ENCODE measurements around the gene STAM.

The STAM gene

DNA sequence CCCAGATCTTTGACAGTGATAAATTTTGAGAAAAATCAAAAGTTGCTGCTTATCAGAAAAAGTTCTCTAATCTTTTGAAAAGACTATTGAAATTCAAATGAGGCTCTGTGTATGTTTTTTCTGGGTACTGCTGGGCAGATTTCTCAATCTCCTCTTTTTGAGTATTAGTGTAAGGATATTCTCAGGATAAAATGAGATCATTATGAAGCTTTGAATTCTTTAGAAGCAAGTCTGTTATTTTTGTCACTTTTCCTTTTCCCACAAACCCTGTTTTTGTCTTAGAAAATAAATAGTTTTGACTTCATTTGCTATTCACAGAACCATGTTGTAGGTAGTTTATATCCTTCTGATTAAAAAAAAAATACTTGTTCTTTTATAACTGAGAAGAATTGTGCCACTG is 7.9 kb downstream of the STAM start:
- Mint-ChIP-seq H3K36me3 (ENCODE audit: low read depth) (peaks cover 48% of the 10 kb centered on the region), H3K9me3 (peaks cover 11% of the 10 kb centered on the region), H3K4me1 (ENCODE audit: low read depth) (peaks cover 55% of the 10 kb centered on the region), H3K27ac (no peak overlapping the region), H3K4me3 (no peak overlapping the region), H3K27me3 (no peaks in the 10 kb centered on the region)
- intact Hi-C loops (cut with micrococcal nuclease), result no loop called here

DNA sequence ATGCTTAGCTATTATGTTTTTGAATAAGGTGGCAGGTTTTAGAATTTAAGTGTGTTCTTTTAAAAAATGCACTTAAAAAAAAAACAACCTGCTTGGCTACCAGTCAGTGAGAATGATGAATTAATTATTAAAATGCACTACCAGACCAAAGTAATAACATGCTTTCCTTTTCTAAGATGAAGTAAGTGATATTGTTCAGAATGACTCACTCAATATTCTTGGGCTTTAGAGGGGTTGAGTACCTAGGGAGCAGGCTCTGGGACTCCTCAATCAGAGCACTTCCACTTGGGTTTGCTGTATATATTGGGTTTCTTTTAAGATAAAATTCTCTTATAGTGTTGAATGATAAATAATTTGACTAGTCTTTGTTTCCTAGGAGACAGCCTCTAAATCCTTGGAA is 8.6 kb downstream of the STAM start:
- H3K9me3 Mint-ChIP-seq, result peaks cover 11% of the 10 kb centered on the region
- intact Hi-C loops (cut with micrococcal nuclease), result no loop called here
- H3K27ac Mint-ChIP-seq, result no peak overlapping the region
- peaks cover 54% of the 10 kb centered on the region for H3K4me1 Mint-ChIP-seq (ENCODE audit: low read depth)
- no peaks in the 10 kb centered on the region for H3K27me3 Mint-ChIP-seq
- H3K36me3 Mint-ChIP-seq (ENCODE audit: low read depth), result peaks cover 48% of the 10 kb centered on the region
- no peak overlapping the region for H3K4me3 Mint-ChIP-seq

DNA sequence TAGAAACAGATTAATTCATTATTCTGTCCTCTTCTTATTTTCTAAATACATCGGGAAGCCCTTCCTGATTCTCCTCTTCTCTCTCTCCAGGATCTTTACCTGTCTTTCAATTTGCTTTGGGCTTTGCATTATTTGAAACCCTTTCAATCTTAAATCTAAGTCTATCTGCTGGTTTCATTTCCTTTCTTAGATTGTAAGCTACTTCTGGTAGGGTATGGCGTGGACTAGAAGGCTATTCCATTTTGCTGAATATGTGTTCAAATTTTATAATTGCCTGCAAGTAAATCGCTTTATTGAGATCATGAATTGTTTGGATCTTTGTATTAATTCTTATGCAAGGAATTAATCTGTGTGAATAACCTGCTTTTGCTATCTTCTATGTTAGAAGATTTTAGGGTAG is 11.1 kb downstream of the STAM start:
- H3K36me3 Mint-ChIP-seq (ENCODE audit: low read depth), result peaks cover 26% of the 10 kb centered on the region
- H3K9me3 Mint-ChIP-seq, result peaks cover 11% of the 10 kb centered on the region
- intact Hi-C loops (cut with micrococcal nuclease), result no loop called here
- H3K4me3 Mint-ChIP-seq, result no peak overlapping the region
- peaks cover 54% of the 10 kb centered on the region for H3K4me1 Mint-ChIP-seq (ENCODE audit: low read depth)
- H3K27me3 Mint-ChIP-seq, result no peaks in the 10 kb centered on the region
- H3K27ac Mint-ChIP-seq, result no peak overlapping the region

DNA sequence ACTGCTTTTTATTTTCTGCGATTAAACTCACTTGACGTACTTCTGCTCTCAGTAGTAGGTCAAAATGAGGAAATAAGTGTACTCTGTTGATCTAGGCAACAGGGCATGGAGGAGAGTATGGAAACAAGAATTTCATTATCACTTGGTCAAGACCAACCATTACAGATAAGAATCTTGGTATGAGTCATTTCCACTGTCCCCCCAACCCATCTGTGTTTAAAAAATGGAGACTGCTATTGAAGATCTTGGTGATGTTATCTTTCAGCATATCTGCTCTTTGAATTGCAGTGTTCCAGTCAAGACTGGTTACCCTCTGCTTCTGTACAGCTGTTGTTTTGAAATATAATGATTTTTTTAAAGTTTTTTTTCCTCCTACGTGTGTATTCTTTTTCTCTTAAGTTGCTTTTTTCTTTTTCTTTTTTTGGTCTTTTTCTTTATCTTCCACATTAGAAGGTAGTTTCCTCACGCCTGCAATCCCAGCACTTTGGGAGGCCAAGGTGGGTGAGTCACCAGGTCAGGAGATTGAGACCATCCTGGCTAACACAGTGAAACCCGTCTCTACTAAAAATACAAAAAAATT is 11.7 kb downstream of the STAM start:
- peaks cover 24% of the 10 kb centered on the region for H3K36me3 Mint-ChIP-seq (ENCODE audit: low read depth)
- H3K27ac Mint-ChIP-seq, result peak overlapping the region; percentile 46
- H3K4me1 Mint-ChIP-seq (ENCODE audit: low read depth), result peaks cover 54% of the 10 kb centered on the region
- H3K4me3 Mint-ChIP-seq, result no peak overlapping the region
- intact Hi-C loops (cut with micrococcal nuclease), result no loop called here
- peaks cover 11% of the 10 kb centered on the region for H3K9me3 Mint-ChIP-seq
- no peaks in the 10 kb centered on the region for H3K27me3 Mint-ChIP-seq

DNA sequence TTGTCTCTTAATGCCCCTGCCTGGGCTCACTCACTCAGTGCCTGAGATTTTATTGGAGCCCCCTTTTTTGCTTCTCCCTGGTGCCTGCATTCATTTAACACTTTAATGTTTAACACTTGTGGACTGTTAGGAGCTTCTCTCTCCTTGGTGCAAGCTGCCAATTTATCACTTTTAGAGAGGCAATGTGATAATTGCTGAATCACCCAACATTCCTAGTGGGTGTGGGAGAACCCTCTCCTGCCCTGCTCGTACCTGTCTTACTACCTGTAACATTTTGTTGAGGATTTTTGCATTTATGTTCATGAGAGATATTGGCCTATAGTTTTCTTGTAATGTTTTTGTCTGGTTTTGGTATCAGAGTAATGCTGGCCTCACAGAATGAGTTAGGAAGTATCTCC is 13.2 kb downstream of the STAM start:
- intact Hi-C loops (cut with micrococcal nuclease), result no loop called here
- Mint-ChIP-seq H3K9me3 (peaks cover 11% of the 10 kb centered on the region), H3K27ac (no peak overlapping the region), H3K36me3 (ENCODE audit: low read depth) (peaks cover 30% of the 10 kb centered on the region), H3K4me3 (no peak overlapping the region), H3K4me1 (ENCODE audit: low read depth) (peaks cover 48% of the 10 kb centered on the region), H3K27me3 (no peaks in the 10 kb centered on the region)

DNA sequence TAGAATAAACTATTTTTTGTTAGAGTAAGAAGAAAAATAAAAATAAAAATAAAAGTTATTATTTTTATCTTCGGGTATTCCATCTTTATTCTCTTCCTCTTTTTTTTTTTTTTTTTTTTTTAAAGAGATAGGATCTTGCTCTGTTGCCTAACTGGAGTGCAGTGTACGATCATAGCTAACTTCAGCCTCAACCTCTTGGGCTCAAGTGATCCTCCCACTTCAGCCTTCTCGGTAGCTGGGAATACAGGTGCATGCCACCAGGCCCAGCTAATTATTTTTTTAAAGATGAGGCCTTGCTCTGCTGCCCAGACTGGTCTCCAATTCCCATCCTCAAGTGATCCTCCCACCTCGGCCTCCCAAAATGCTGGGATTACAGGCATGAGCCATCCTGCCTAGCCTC is 15.4 kb downstream of the STAM start:
- H3K4me3 Mint-ChIP-seq, result no peak overlapping the region
- H3K9me3 Mint-ChIP-seq, result no peaks in the 10 kb centered on the region
- peaks cover 30% of the 10 kb centered on the region for H3K36me3 Mint-ChIP-seq (ENCODE audit: low read depth)
- H3K27me3 Mint-ChIP-seq, result no peaks in the 10 kb centered on the region
- intact Hi-C loops (cut with micrococcal nuclease), result no loop called here
- H3K4me1 Mint-ChIP-seq (ENCODE audit: low read depth), result peaks cover 51% of the 10 kb centered on the region
- H3K27ac Mint-ChIP-seq, result no peak overlapping the region

DNA sequence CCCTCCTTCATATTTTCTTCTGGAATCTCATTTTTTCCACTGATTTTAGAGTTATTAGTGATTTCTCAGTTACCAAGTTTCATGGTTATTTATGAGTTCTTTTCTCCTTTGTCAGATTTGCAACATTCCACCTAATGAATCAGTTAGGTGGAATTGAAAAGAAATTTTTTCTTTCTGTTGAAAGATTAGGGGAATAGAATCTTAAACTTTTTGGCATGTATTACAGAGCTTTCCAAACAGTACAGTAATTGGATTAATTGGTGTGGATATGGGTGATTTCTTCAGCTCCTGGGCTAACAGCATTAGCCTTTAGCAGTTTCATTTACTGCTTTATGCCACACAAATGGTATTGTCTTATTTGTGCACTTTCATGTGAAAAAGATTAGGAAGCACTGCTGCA is 17.0 kb downstream of the STAM start:
- no peak overlapping the region for H3K27ac Mint-ChIP-seq
- peaks cover 38% of the 10 kb centered on the region for H3K4me1 Mint-ChIP-seq (ENCODE audit: low read depth)
- intact Hi-C loops (cut with micrococcal nuclease), result no loop called here
- H3K9me3 Mint-ChIP-seq, result no peaks in the 10 kb centered on the region
- peaks cover 30% of the 10 kb centered on the region for H3K36me3 Mint-ChIP-seq (ENCODE audit: low read depth)
- no peaks in the 10 kb centered on the region for H3K27me3 Mint-ChIP-seq
- no peak overlapping the region for H3K4me3 Mint-ChIP-seq

DNA sequence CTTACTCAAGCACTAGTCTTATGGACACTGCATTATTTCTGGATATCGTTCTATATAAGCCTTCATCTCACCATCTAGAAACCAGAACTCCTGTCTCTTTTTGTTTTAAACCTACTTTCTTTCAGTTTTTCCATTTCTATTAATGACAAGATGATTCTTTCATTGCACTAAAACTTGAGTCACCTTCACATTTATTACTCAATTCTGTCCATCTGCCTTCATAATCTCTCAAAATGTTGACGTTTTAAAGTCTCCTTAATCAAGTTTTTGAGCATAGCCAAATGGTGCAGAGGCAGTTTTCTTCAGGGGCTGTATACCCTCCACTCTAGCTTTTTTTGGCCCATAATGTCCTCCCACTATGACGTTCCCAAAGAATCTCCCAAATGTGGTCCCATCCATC is 17.6 kb downstream of the STAM start:
- H3K4me1 Mint-ChIP-seq (ENCODE audit: low read depth), result peaks cover 35% of the 10 kb centered on the region
- H3K36me3 Mint-ChIP-seq (ENCODE audit: low read depth), result peaks cover 30% of the 10 kb centered on the region
- H3K4me3 Mint-ChIP-seq, result no peak overlapping the region
- H3K27me3 Mint-ChIP-seq, result no peaks in the 10 kb centered on the region
- intact Hi-C loops (cut with micrococcal nuclease), result no loop called here
- H3K27ac Mint-ChIP-seq, result no peak overlapping the region
- no peaks in the 10 kb centered on the region for H3K9me3 Mint-ChIP-seq

DNA sequence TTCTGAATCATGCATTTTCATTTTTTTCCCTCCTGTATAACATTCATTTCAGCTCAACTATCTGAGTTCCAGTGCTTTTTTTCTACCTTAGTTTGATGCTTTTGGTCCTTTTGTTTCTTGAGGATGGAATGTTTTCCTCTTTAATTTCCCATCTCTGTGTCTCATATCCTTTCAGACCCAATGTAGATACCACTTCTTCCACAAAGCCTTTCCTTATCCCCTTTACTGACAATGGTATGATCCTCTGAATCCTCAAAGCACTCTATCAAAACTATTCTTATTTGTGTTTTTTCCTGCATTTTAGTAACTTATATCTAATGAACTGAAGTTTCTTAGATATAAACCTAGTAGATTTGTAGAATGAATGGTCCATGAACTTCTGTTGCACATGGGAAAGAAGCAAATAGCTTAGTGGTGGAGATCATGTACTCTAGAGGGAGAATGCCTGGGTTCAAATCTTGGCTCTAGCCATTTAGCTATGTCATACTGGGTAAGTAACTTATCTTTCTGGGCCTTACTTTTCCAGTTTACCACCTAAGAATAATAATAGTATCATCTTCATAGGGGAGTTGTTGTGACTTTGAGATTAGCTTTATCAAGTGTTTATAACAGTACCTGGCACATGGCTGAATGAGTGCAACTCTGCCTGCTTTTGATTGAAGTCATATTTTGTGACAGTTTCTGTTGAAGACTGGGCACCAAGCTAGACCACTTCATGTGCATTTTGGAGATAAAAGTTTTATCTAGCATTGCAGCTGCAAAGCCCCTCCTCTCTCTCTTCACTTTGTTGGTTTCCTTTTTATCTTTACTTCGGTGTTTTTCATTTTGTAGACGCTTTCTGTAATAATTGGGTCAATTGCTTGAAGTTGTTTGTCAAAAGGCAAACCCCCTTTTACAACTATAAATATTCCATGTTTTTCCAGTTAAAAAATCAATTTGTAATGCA is 18.5 kb downstream of the STAM start:
- no peaks in the 10 kb centered on the region for H3K27me3 Mint-ChIP-seq
- H3K27ac Mint-ChIP-seq, result no peak overlapping the region
- peaks cover 34% of the 10 kb centered on the region for H3K36me3 Mint-ChIP-seq (ENCODE audit: low read depth)
- peaks cover 27% of the 10 kb centered on the region for H3K4me1 Mint-ChIP-seq (ENCODE audit: low read depth)
- intact Hi-C loops (cut with micrococcal nuclease), result no loop called here
- H3K9me3 Mint-ChIP-seq, result no peaks in the 10 kb centered on the region
- no peak overlapping the region for H3K4me3 Mint-ChIP-seq

DNA sequence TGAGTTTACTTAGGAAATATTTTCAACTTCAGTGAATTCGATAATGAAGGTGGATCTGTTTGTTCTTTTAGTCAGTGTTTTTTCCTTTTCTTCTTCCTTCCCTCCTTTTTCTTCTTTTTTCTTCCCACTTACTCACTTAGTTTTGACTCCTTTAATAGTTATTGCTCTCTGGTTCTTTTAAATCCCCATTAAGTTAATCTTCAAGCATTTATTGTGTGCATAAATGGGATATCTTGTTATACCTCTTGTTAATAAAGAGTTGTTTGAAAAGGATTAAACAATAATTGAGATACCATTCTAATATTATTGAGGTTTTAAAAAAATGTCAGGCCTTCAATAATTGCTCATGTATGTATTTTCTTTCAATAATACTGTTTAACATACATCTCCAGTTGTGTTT is 19.5 kb downstream of the STAM start:
- H3K9me3 Mint-ChIP-seq, result no peaks in the 10 kb centered on the region
- H3K27me3 Mint-ChIP-seq, result no peaks in the 10 kb centered on the region
- peaks cover 27% of the 10 kb centered on the region for H3K4me1 Mint-ChIP-seq (ENCODE audit: low read depth)
- intact Hi-C loops (cut with micrococcal nuclease), result no loop called here
- no peak overlapping the region for H3K27ac Mint-ChIP-seq
- H3K4me3 Mint-ChIP-seq, result no peak overlapping the region
- peaks cover 35% of the 10 kb centered on the region for H3K36me3 Mint-ChIP-seq (ENCODE audit: low read depth)

DNA sequence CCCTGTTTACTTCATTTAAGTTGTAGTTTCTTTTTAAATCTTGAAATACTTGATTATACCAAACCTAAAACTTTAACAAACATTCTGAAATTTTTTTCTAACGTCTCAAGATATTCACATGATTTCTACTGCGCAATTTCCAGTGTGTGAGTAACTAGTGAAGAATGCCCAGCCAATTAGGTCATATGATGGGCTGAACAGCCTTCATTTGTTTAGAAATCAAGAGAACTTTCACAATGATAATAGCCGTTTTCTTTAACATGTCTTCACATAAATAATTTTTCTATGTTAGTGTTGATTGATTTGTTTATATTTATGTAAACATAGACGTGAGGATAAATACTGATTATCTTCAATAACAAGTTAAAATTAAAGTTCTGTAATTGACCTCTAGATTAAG is 21.8 kb downstream of the STAM start:
- H3K36me3 Mint-ChIP-seq (ENCODE audit: low read depth), result peaks cover 29% of the 10 kb centered on the region
- peaks cover 24% of the 10 kb centered on the region for H3K4me1 Mint-ChIP-seq (ENCODE audit: low read depth)
- intact Hi-C loops (cut with micrococcal nuclease), result no loop called here

DNA sequence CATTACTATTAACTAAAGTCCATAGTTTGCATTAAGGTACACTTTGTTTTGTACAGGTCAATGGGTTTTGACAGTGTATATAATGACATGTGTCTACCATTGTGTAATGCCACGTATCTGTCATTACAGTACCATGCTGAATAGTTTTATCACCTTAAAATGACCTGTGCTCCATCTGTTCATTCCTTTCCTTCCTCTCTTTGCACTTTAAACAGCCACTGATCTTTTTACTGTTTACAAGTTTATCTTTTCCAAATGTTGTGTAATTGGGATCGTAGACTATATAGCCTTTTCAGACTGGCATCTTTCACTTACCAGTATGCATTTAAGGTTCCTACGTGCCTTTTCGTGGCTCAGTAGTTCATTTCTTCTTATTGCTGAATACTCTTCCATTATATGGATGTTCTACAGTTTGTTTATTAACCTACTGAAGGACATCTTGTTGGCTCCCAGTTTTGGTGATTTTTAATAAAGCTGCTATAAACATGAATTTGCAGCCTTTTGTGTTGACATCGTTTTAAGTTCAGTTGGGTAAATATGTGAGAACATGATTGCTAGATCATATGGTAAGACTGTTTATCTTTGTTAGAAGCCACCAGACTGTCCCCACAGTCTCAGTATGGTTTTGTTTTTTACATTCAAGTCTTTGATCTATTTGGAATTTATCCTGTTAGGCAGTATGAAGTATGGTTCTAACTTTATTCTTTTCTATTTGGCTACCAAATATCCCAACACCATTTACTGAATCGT is 24.7 kb downstream of the STAM start:
- no peak overlapping the region for H3K4me3 Mint-ChIP-seq
- peaks cover 25% of the 10 kb centered on the region for H3K4me1 Mint-ChIP-seq (ENCODE audit: low read depth)
- no peaks in the 10 kb centered on the region for H3K27me3 Mint-ChIP-seq
- H3K27ac Mint-ChIP-seq, result no peak overlapping the region
- intact Hi-C loops (cut with micrococcal nuclease), result no loop called here
- peaks cover 5% of the 10 kb centered on the region for H3K36me3 Mint-ChIP-seq (ENCODE audit: low read depth)
- H3K9me3 Mint-ChIP-seq, result no peaks in the 10 kb centered on the region

More for the DNA sequence above, 21.8 kb downstream of the STAM start:
- Mint-ChIP-seq H3K27me3 (no peaks in the 10 kb centered on the region), H3K4me3 (no peak overlapping the region), H3K27ac (no peak overlapping the region), H3K9me3 (no peaks in the 10 kb centered on the region)

DNA sequence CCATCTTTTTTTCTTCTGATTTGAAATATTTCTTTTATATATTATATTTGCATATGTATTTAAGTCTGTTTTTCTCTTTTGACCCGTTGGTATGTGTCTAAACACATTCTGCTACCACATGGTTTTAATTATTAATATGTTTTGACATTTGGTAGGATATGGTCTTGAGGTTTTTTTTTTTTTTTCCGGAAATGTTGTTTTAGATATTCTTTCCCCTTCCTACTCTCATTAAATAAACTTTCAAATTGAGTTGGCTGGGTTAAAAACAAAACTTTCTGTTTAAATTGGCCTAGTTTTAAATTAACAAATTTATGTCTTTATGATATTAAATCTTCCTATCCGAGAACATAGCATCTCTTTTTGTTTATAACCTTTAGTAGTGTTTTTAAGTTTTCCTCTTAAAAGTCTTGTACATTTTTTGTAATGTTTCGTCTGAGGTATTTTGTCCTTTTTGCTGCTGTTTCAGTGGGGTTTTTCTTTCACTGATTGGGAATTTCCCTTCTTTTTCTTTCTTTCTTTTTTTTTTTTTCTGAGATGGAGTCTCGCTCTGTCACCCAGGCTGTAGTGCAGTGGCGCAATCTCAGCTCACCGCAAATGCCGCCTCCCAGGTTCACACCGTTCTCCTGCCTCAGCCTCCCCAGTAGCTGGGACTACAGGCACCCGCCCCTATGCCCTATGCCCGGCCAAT is 25.4 kb downstream of the STAM start:
- no peaks in the 10 kb centered on the region for H3K27me3 Mint-ChIP-seq
- H3K36me3 Mint-ChIP-seq (ENCODE audit: low read depth), result peaks cover 5% of the 10 kb centered on the region
- H3K9me3 Mint-ChIP-seq, result no peaks in the 10 kb centered on the region
- intact Hi-C loops (cut with micrococcal nuclease), result no loop called here
- H3K4me3 Mint-ChIP-seq, result no peak overlapping the region
- peaks cover 29% of the 10 kb centered on the region for H3K4me1 Mint-ChIP-seq (ENCODE audit: low read depth)
- H3K27ac Mint-ChIP-seq, result no peak overlapping the region

DNA sequence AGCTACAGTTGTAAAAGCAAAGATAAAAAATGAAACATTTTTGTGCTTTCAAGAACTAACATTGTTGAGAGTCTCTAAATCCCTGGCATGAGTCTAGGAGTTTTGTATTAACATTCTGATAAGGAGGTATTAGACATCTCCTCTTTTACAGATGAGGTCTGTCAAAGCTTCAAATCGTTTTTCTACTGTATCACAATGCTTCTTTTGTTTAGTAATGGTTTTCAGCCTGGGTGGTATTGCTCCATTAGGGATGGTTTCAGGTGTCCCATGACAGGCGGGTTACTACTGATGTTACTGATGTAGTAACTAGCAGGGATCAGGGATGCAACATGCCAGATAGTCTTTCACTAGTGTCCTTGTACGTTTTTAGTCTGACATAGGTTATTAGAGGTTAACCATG is 27.4 kb downstream of the STAM start:
- H3K36me3 Mint-ChIP-seq (ENCODE audit: low read depth), result peaks cover 5% of the 10 kb centered on the region
- H3K27ac Mint-ChIP-seq, result no peak overlapping the region
- intact Hi-C loops (cut with micrococcal nuclease), result no loop called here
- H3K9me3 Mint-ChIP-seq, result no peaks in the 10 kb centered on the region
- H3K4me1 Mint-ChIP-seq (ENCODE audit: low read depth), result peaks cover 29% of the 10 kb centered on the region
- no peak overlapping the region for H3K4me3 Mint-ChIP-seq
- no peaks in the 10 kb centered on the region for H3K27me3 Mint-ChIP-seq
